Activated B cell treated with CpG ODN at 0.5 μM for 24 hours (primary cell): ENCODE measurements around the gene KCTD12. TPM values are rescaled to one million over a fixed set of nuclear protein-coding genes. Genes with fewer than 3 reads are reported as not detected.

Experiments
- ATAC-seq: fragments of 200-7000 bp; cut with Tn5 transposase; one replicate; pipeline ENCODE4 v1.10.0; 2021; ENCODE audit warnings: low read depth, mild to moderate bottlenecking, moderate library complexity
- CTCF ChIA-PET: fragments of 350-600 bp; sonication (Branson Sonifier 250); formaldehyde crosslinking; loops from one replicate; lab custom pipeline; 2021; ENCODE audit warnings: antibody characterized with exemption; lab: Charles Lee
- POLR2A ChIA-PET: fragments of 350-600 bp; sonication (Branson Sonifier 250); formaldehyde crosslinking; loops from one replicate; lab custom pipeline; 2021; ENCODE audit warnings: antibody characterized with exemption; lab: Charles Lee
- DNase-seq: peaks from one replicate; pipeline ENCODE4 v3.0.0; 2022
- H3K27ac Mint-ChIP-seq: one replicate; pipeline ENCODE4 v1.8.0; 2020; ENCODE audit warnings: mixed read lengths
- H3K27me3 Mint-ChIP-seq: one replicate; pipeline ENCODE4 v1.8.0; 2021; ENCODE audit warnings: mixed read lengths
- H3K36me3 Mint-ChIP-seq: one replicate; pipeline ENCODE4 v1.8.0; 2021; ENCODE audit warnings: low read depth, mixed read lengths
- H3K4me1 Mint-ChIP-seq: one replicate; pipeline ENCODE4 v1.8.0; 2021; ENCODE audit warnings: mixed read lengths
- H3K4me3 Mint-ChIP-seq: one replicate; pipeline ENCODE4 v1.8.0; 2020; ENCODE audit warnings: mild to moderate bottlenecking, mixed read lengths
- H3K9me3 Mint-ChIP-seq: one replicate; pipeline ENCODE4 v1.8.0; 2020; ENCODE audit warnings: mixed read lengths
- intact Hi-C: fragments of 100-400 bp; cut with micrococcal nuclease; formaldehyde crosslinking; loops from one replicate; pipeline ENCODE4 v1.15.1; 2024
- total RNA-seq: library from RNA; stranded (reverse); gene quantifications from 2 replicates; pipeline ENCODE4 v1.2.3, GENCODE V29; 2022
- TF ChIP-seq, protein P1 (sequence below): fragments of 200-600 bp; IDR thresholded peaks from one replicate; pipeline ENCODE4 v1.8.0; 2022; ENCODE audit warnings: antibody characterized with exemption, mild to moderate bottlenecking

The KCTD12 gene
- 4.5 and 5.5 TPM in 2 replicates for total RNA-seq

DNA sequence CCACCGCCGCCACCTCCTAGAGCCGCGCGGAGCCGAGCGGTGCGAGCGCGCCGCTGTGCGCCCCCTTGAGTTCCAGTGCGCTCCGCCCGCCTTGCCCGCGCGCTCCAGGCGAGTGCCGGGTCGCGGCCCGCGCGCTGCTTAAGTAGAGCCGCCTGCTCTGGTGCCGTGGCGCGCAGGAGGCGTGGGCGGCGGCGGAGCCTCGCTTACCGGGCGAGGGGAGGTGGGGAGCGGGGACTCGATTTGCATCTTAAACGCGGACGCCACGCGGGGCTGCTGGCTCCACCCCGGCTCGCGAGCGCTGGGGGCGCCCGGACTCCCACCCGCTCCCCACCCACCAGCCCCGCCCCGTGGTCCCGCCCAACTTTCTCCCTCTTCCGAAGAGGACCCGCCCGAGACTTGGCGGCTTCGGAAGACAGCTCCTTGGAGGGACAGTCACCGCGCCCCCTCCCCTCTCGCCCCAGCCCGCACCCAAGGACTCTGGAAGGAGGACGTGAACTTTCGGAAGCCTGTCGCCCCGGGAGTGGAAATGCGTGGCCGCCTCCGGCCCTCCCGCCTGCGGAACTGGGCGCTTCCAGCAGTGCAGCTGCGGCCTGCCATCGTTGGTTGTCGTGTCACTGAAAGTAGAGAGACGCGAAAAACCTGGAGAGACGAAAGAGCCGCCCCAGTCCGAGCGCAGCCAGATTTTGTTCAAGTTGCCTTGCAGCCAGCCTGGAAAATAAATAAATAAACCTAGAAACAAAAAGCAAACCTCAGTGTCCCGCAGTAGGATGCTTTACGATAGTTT lies at the start of gene KCTD12:
Gene KCTD12, minus strand, starts transcription at position 114 of the 784 bp plus-strand sequence. CDS start 257 bp downstream, outside the sequence.
- CTCF ChIA-PET = interaction anchor here (1.5 to 3.7 kb wide), 5 partner anchors 9 to 1010 kb away, joined by 5 to 25 read pairs (median 12); no protein-coding TSS in a partner anchor
- Mint-ChIP-seq H3K27me3 (no peaks in the 10 kb centered on the region), H3K27ac (peak within 1 kb of the TSS; percentile 72), H3K9me3 (no peaks in the 10 kb centered on the region), H3K4me1 (peaks cover 24% of the 10 kb centered on the region), H3K36me3 (peaks cover 2% of the 10 kb centered on the region), H3K4me3 (peak within 1 kb of the TSS; percentile 88)
- ATAC-seq = peak; percentile 78
- peak; percentile 79 for DNase-seq
- POLR2A ChIA-PET = interaction anchor here (0.6 to 2.7 kb wide), 8 partner anchors 12 to 810 kb away, joined by 3 to 12 read pairs (median 4); partner anchors contain the start of genes CLN5 and FBXL3
- TF ChIP-seq, protein P1, sequence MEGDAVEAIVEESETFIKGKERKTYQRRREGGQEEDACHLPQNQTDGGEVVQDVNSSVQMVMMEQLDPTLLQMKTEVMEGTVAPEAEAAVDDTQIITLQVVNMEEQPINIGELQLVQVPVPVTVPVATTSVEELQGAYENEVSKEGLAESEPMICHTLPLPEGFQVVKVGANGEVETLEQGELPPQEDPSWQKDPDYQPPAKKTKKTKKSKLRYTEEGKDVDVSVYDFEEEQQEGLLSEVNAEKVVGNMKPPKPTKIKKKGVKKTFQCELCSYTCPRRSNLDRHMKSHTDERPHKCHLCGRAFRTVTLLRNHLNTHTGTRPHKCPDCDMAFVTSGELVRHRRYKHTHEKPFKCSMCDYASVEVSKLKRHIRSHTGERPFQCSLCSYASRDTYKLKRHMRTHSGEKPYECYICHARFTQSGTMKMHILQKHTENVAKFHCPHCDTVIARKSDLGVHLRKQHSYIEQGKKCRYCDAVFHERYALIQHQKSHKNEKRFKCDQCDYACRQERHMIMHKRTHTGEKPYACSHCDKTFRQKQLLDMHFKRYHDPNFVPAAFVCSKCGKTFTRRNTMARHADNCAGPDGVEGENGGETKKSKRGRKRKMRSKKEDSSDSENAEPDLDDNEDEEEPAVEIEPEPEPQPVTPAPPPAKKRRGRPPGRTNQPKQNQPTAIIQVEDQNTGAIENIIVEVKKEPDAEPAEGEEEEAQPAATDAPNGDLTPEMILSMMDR = no peak
- intact Hi-C loops = loop anchor here (1.0 to 10.0 kb wide), 9 partner anchors 8 to 1718 kb away; partner anchors contain the start of genes CLN5, LMO7, POU4F1 and UCHL3

DNA sequence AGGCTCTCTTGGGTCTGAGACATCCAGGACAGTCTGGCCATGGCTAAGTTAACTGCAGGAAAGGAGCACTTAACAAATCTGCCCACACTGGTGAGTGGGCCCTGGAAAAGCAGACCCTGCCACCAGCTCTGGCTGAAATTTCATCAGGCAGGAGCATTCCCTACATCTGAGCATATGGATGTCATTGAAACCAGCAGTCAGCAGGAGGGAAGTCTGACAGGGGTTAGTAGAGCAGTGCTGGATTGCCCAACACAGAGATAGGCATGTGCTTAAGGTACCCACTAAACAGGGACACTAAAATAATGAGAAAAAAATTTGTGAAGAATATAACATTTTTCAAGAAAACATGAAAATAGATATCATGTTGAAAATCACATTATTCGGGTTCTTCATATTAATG lies 48.5 kb upstream of the KCTD12 start:
- no peaks in the 10 kb centered on the region for H3K36me3 Mint-ChIP-seq
- CTCF ChIA-PET = no interaction called here
- intact Hi-C loops = no loop called here
- no peak overlapping the region for H3K27ac Mint-ChIP-seq
- ATAC-seq (no peak), DNase-seq (no peak)
- TF ChIP-seq, protein P1 = no peak
- no peaks in the 10 kb centered on the region for H3K4me1 Mint-ChIP-seq
- H3K27me3 Mint-ChIP-seq = no peaks in the 10 kb centered on the region
- peaks cover 5% of the 10 kb centered on the region for H3K9me3 Mint-ChIP-seq
- POLR2A ChIA-PET = no interaction called here
- no peak overlapping the region for H3K4me3 Mint-ChIP-seq

GRCh38 chr13:76932076-76932475 lies 45.9 kb upstream of the KCTD12 start:
- intact Hi-C loops = no loop called here
- no peaks in the 10 kb centered on the region for H3K36me3 Mint-ChIP-seq
- H3K27ac Mint-ChIP-seq = no peak overlapping the region
- ChIA-PET CTCF (no interaction called here), POLR2A (no interaction called here)
- TF ChIP-seq, protein P1 = no peak
- peaks cover 5% of the 10 kb centered on the region for H3K9me3 Mint-ChIP-seq
- H3K4me3 Mint-ChIP-seq = no peak overlapping the region
- H3K27me3 Mint-ChIP-seq = peaks cover 3% of the 10 kb centered on the region
- no peaks in the 10 kb centered on the region for H3K4me1 Mint-ChIP-seq
- no peak for DNase-seq
- ATAC-seq = no peak

DNA sequence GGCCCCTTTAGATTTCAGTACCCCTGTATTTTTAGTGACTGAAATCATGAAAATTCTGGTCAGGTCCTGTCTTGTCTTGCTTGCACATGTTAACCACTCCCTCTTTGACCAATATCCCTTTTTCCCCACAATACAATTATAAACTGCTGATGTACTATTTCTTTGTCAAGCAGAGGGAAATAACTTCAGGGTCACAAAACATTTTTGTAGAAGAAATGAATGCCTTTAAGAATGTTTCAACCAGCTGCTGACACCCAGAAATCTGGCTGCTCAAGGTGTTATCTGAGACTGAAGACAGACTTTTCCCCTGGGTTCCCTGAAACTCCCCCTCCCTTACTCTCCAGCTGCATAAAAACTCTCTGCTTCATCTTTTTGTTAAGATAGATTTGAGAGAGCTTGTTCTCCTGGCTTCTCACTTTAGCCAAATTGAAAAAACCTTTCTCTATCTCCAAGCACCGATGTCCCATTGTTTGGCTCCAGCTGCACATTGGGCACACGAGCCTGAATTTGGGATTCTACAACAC lies 43.7 kb upstream of the KCTD12 start:
- H3K27ac Mint-ChIP-seq = no peak overlapping the region
- H3K4me3 Mint-ChIP-seq = no peak overlapping the region
- CTCF ChIA-PET = no interaction called here
- no peak for DNase-seq
- H3K27me3 Mint-ChIP-seq = peaks cover 9% of the 10 kb centered on the region
- peaks cover 3% of the 10 kb centered on the region for H3K9me3 Mint-ChIP-seq
- no peaks in the 10 kb centered on the region for H3K36me3 Mint-ChIP-seq
- ATAC-seq = no peak
- TF ChIP-seq, protein P1 = no peak
- intact Hi-C loops = no loop called here
- POLR2A ChIA-PET = no interaction called here
- H3K4me1 Mint-ChIP-seq = no peaks in the 10 kb centered on the region

- H3K27me3 Mint-ChIP-seq = peaks cover 11% of the 10 kb centered on the region
- peaks cover 3% of the 10 kb centered on the region for H3K9me3 Mint-ChIP-seq
- no peak overlapping the region for H3K27ac Mint-ChIP-seq
- ChIA-PET POLR2A (no interaction called here), CTCF (no interaction called here)
- no peak overlapping the region for H3K4me3 Mint-ChIP-seq
- no peak for ATAC-seq
- H3K36me3 Mint-ChIP-seq = no peaks in the 10 kb centered on the region
- TF ChIP-seq, protein P1 = no peak
- intact Hi-C loops = no loop called here
- no peaks in the 10 kb centered on the region for H3K4me1 Mint-ChIP-seq
- DNase-seq = no peak
These were observed 43.1 kb upstream of the KCTD12 start for GRCh38 chr13:76929320-76929719.
